ENCODE data around the gene PRRC2B. TPM values are rescaled to one million over a fixed set of nuclear protein-coding genes. Genes with fewer than 3 reads are reported as not detected.
A peak's percentile ranks its signal among the peaks of the same experiment; 100 is the strongest.

Gene PRRC2B
- total RNA-seq, 1 donor, result 70.9 TPM

GRCh38 chr9:131358556-131358955, 35.3 kb upstream of the PRRC2B start:
- Histone ChIP-seq H2AFZ (ENCODE audit: low read length) (no peak overlapping the region), H3K4me3 (ENCODE audit: insufficient read depth, low read length) (no peak overlapping the region), H3K79me2 (ENCODE audit: insufficient read depth, low read length) (no peaks in the 10 kb centered on the region), H4K20me1 (ENCODE audit: insufficient read depth, low read length) (no peaks in the 10 kb centered on the region), H3K27ac (ENCODE audit: low read depth, low read length) (no peak overlapping the region), H3K4me1 (ENCODE audit: insufficient read depth, low read length) (peaks cover 6% of the 10 kb centered on the region), H3K9me3 (ENCODE audit: low read depth, low read length) (no peaks in the 10 kb centered on the region), H3K27me3 (ENCODE audit: insufficient read depth, low read length) (no peaks in the 10 kb centered on the region), H3K36me3 (ENCODE audit: insufficient read depth, low read length) (no peaks in the 10 kb centered on the region), H3K4me2 (ENCODE audit: insufficient read depth, low read length) (no peak overlapping the region)
- no peak for DNase-seq (ENCODE audit: insufficient read length, low spot score, missing footprints)
- TF ChIP-seq, protein P1, sequence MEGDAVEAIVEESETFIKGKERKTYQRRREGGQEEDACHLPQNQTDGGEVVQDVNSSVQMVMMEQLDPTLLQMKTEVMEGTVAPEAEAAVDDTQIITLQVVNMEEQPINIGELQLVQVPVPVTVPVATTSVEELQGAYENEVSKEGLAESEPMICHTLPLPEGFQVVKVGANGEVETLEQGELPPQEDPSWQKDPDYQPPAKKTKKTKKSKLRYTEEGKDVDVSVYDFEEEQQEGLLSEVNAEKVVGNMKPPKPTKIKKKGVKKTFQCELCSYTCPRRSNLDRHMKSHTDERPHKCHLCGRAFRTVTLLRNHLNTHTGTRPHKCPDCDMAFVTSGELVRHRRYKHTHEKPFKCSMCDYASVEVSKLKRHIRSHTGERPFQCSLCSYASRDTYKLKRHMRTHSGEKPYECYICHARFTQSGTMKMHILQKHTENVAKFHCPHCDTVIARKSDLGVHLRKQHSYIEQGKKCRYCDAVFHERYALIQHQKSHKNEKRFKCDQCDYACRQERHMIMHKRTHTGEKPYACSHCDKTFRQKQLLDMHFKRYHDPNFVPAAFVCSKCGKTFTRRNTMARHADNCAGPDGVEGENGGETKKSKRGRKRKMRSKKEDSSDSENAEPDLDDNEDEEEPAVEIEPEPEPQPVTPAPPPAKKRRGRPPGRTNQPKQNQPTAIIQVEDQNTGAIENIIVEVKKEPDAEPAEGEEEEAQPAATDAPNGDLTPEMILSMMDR (IDR thresholded peaks at IDR 0.05; ENCODE audit: extremely low read depth, low read depth, low read length), result no peak

GRCh38 chr9:131361202-131361833, 32.6 kb upstream of the PRRC2B start:
- H3K4me2 ChIP-seq (ENCODE audit: insufficient read depth, low read length), result no peak overlapping the region
- H3K27me3 ChIP-seq (ENCODE audit: insufficient read depth, low read length), result no peaks in the 10 kb centered on the region
- H3K4me3 ChIP-seq (ENCODE audit: insufficient read depth, low read length), result no peak overlapping the region
- no peak for DNase-seq (ENCODE audit: insufficient read length, low spot score, missing footprints)
- peak overlapping the region; percentile 7 for H2AFZ ChIP-seq (ENCODE audit: low read length)
- H3K4me1 ChIP-seq (ENCODE audit: insufficient read depth, low read length), result peaks cover 6% of the 10 kb centered on the region
- H3K9me3 ChIP-seq (ENCODE audit: low read depth, low read length), result no peaks in the 10 kb centered on the region
- H4K20me1 ChIP-seq (ENCODE audit: insufficient read depth, low read length), result no peaks in the 10 kb centered on the region
- H3K79me2 ChIP-seq (ENCODE audit: insufficient read depth, low read length), result no peaks in the 10 kb centered on the region
- H3K27ac ChIP-seq (ENCODE audit: low read depth, low read length), result no peak overlapping the region
- TF ChIP-seq, protein P1 (IDR thresholded peaks at IDR 0.05; ENCODE audit: extremely low read depth, low read depth, low read length), result no peak
- no peaks in the 10 kb centered on the region for H3K36me3 ChIP-seq (ENCODE audit: insufficient read depth, low read length)

DNA sequence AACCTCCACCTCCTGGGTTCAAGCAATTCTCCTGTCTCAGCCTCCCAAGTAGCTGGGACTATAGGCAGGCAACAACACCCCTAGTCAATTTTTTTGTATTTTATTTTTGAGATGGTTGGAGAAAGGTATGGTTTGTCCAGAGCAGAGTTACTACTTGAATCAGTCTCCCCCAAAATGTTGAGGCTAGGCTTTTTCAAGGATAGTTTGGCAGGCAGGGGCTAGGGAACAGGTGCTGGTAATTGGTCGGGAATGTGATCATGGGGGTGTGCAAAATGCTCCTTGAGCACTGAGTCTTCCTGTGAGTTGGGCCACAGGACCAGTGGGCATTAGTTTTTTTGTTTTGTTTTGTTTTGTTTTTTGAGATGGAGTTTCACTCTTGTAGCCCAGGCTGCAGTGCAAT, 28.3 kb upstream of the PRRC2B start:
- Histone ChIP-seq H3K36me3 (ENCODE audit: insufficient read depth, low read length) (no peaks in the 10 kb centered on the region), H3K4me3 (ENCODE audit: insufficient read depth, low read length) (no peak overlapping the region), H3K4me1 (ENCODE audit: insufficient read depth, low read length) (peaks cover 13% of the 10 kb centered on the region), H3K4me2 (ENCODE audit: insufficient read depth, low read length) (no peak overlapping the region), H3K9me3 (ENCODE audit: low read depth, low read length) (no peaks in the 10 kb centered on the region), H4K20me1 (ENCODE audit: insufficient read depth, low read length) (no peaks in the 10 kb centered on the region), H2AFZ (ENCODE audit: low read length) (no peak overlapping the region), H3K79me2 (ENCODE audit: insufficient read depth, low read length) (no peaks in the 10 kb centered on the region), H3K27ac (ENCODE audit: low read depth, low read length) (no peak overlapping the region), H3K27me3 (ENCODE audit: insufficient read depth, low read length) (no peaks in the 10 kb centered on the region)
- TF ChIP-seq, protein P1 (IDR thresholded peaks at IDR 0.05; ENCODE audit: extremely low read depth, low read depth, low read length), result no peak
- DNase-seq (ENCODE audit: insufficient read length, low spot score, missing footprints), result no peak

- Histone ChIP-seq H3K4me3 (ENCODE audit: insufficient read depth, low read length) (peak overlapping the region; percentile 20), H3K4me1 (ENCODE audit: insufficient read depth, low read length) (peaks cover 7% of the 10 kb centered on the region), H3K4me2 (ENCODE audit: insufficient read depth, low read length) (peak overlapping the region; percentile 55), H3K9me3 (ENCODE audit: low read depth, low read length) (no peaks in the 10 kb centered on the region), H4K20me1 (ENCODE audit: insufficient read depth, low read length) (no peaks in the 10 kb centered on the region), H3K79me2 (ENCODE audit: insufficient read depth, low read length) (no peaks in the 10 kb centered on the region), H3K27me3 (ENCODE audit: insufficient read depth, low read length) (no peaks in the 10 kb centered on the region), H2AFZ (ENCODE audit: low read length) (peak overlapping the region; percentile 13), H3K27ac (ENCODE audit: low read depth, low read length) (no peak overlapping the region), H3K36me3 (ENCODE audit: insufficient read depth, low read length) (no peaks in the 10 kb centered on the region)
- TF ChIP-seq, protein P1 (IDR thresholded peaks at IDR 0.05; ENCODE audit: extremely low read depth, low read depth, low read length), result peak; percentile 19
- DNase-seq (ENCODE audit: insufficient read length, low spot score, missing footprints), result peak; percentile 82
These were observed 27.0 kb upstream of the PRRC2B start for GRCh38 chr9:131366761-131367401.

Measured in osteoblast (primary cell).